ENCODE measurements around the gene GPR107. TPM values are rescaled to one million over a fixed set of nuclear protein-coding genes. Genes with fewer than 3 reads are reported as not detected.

Gene GPR107
- total and polyA plus RNA-seq, 2 of the 8 experiments (the other 6 are each of a cell fraction or from before 2014, with no cell fraction given), result 19.3 to 30.7 TPM

DNA sequence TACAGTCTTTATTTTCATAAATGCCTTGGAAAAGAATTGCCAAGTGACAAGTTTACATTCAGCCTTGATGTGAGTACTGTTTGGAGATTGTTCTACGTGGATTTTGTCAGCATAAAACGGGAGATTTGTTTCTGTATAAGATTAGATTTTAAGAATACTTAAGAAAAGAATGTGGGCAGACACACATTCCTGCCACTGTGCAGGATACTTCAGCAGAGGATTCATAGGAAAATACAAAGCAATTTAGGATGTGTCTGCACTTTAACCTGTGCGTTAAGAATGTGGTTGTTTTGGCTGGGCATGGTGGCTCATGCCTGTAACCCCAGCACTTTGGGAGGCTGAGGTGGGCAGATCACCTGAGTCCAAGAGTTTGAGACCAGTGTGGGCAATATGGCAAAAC lies 37.2 kb downstream of the GPR107 start:
- Histone ChIP-seq H3K4ac (replicated peaks; ENCODE audit: insufficient read length, low read depth, low read length) (no peak overlapping the region), H2AK5ac (ENCODE audit: low read depth, low read length) (no peak overlapping the region), H3K4me3 (ENCODE audit: extremely low read depth in 1 of 4, insufficient read depth in 2 of 4, low read depth in 3 of 4, low read length in 4 of 4) (no peak overlapping the region), H2BK120ac (replicated peaks; ENCODE audit: low read depth, low read length) (no peak overlapping the region), H3K14ac (ENCODE audit: insufficient read length) (no peak overlapping the region), H4K20me1 (replicated peaks in 1 of 2; ENCODE audit: control insufficient read depth in 1 of 2, insufficient read depth in 2 of 2, low read length in 2 of 2) (no peaks in the 10 kb centered on the region), H4K8ac (ENCODE audit: extremely low read depth, insufficient read depth, low read length) (no peak overlapping the region), H2BK20ac (ENCODE audit: low read length) (no peak overlapping the region), H3K4me1 (replicated peaks in 1 of 4; ENCODE audit: control insufficient read depth in 3 of 4, insufficient read depth in 4 of 4, low read length in 3 of 4) (no peaks in the 10 kb centered on the region), H3K27ac (ENCODE audit: low read depth, low read length) (no peak overlapping the region), H2AFZ (ENCODE audit: low read length) (no peak overlapping the region), H3K23me2 (ENCODE audit: low read depth, low read length) (no peaks in the 10 kb centered on the region), H3K4me2 (ENCODE audit: insufficient read depth in 1 of 2, low read depth in 2 of 2, low read length in 2 of 2) (no peak overlapping the region), H3K18ac (ENCODE audit: extremely low read depth, low read length) (no peak overlapping the region), H3K9me3 (ENCODE audit: insufficient read depth in 2 of 2, low read depth in 1 of 2, low read length in 1 of 2) (no peaks in the 10 kb centered on the region), H3K23ac (ENCODE audit: insufficient read length) (no peak overlapping the region), H4K91ac (replicated peaks; ENCODE audit: insufficient read length, low read length) (no peak overlapping the region), H2BK15ac (ENCODE audit: low read length) (no peak overlapping the region), H3K79me2 (ENCODE audit: control insufficient read depth in 1 of 2, insufficient read depth in 2 of 2, low read length in 2 of 2) (no peaks in the 10 kb centered on the region), H3K27me3 (replicated peaks in 1 of 4; ENCODE audit: control insufficient read depth in 3 of 4, extremely low read depth in 1 of 4, insufficient read depth in 3 of 4, low read length in 3 of 4) (no peaks in the 10 kb centered on the region), H4K5ac (ENCODE audit: insufficient read length, low read depth, low read length) (no peak overlapping the region), H2BK12ac (ENCODE audit: low read depth, low read length) (no peak overlapping the region), H3K56ac (replicated peaks; ENCODE audit: insufficient read length, low read depth, low read length) (no peak overlapping the region), H3K79me1 (ENCODE audit: low read depth, low read length) (no peaks in the 10 kb centered on the region), H2BK5ac (ENCODE audit: low read depth, low read length) (no peak overlapping the region), H3K9ac (replicated peaks in 1 of 4; ENCODE audit: extremely low read depth in 1 of 4, low read depth in 3 of 4, low read length in 3 of 4) (no peak overlapping the region), H3K36me3 (ENCODE audit: control insufficient read depth in 2 of 4, insufficient read depth in 4 of 4, low read length in 3 of 4) (peaks cover 0 to 31% (median 17%) of the 10 kb centered on the region in 4 experiments; a peak in 7 of 8 replicates)
- DNase-seq (ENCODE audit: low read depth in 1 of 2, low spot score in 2 of 2), result no peak
- FAIRE-seq, result no peak
- POLR2A ChIA-PET (ENCODE audit: partially characterized antibody), result no interaction called here
- CTCF ChIA-PET (ENCODE audit: partially characterized antibody), result no interaction called here
- WGBS, 2 experiments (ENCODE audit: extremely low coverage in 1 of 2, insufficient coverage in 1 of 2, insufficient read length in 1 of 2, insufficient replicate concordance in 2 of 2, low coverage in 1 of 2, low lambda C conversion rate in 2 of 2, missing lambda C conversion rate in 1 of 2), result 90% methylated on average over 3 of the region's 3 CpGs; no CpG with 5 or more reads in 1 of the 2 experiments
- TF ChIP-seq JUND (IDR thresholded peaks at IDR 0.05; ENCODE audit: low read length) (no peak), SIRT6 (IDR thresholded peaks at IDR 0.05; ENCODE audit: low read length) (no peak), BRCA1 (IDR thresholded peaks at IDR 0.05; ENCODE audit: low read depth, low read length) (no peak), HDAC2 (IDR thresholded peaks at IDR 0.05; ENCODE audit: borderline replicate concordance in 1 of 2, low read depth in 2 of 2, low read length in 2 of 2) (no peak), RXRA (IDR thresholded peaks at IDR 0.05; ENCODE audit: insufficient read depth, low read depth, low read length) (no peak), SIN3A (conservative IDR thresholded peaks at IDR 0.05 in 1 of 2, IDR thresholded peaks at IDR 0.05 in 1 of 2; ENCODE audit: low read depth in 1 of 2, low read length in 2 of 2) (no peak), GABPA (IDR thresholded peaks at IDR 0.05; ENCODE audit: borderline replicate concordance, insufficient read depth, low read length) (no peak), TAF1 (IDR thresholded peaks at IDR 0.05; ENCODE audit: low read depth, low read length) (no peak), CTBP2 (IDR thresholded peaks at IDR 0.05; ENCODE audit: borderline replicate concordance, insufficient read depth, insufficient read length, low read length) (no peak), SP2 (IDR thresholded peaks at IDR 0.05; ENCODE audit: low read length) (no peak), EZH2 (IDR thresholded peaks at IDR 0.05; ENCODE audit: low read depth, low read length, severe bottlenecking) (no peak), SAP30 (IDR thresholded peaks at IDR 0.05; ENCODE audit: insufficient read depth, insufficient replicate concordance, low read length) (no peak), SP4 (IDR thresholded peaks at IDR 0.05; ENCODE audit: low read length) (no peak), PHF8 (conservative IDR thresholded peaks at IDR 0.05; ENCODE audit: low read depth, low read length) (no peak)
